Measurements from ENCODE around the gene FLT3. TPM values are rescaled to one million over a fixed set of nuclear protein-coding genes. Genes with fewer than 3 reads are reported as not detected.

Gene FLT3
- polyA plus RNA-seq, 3 donors, result 2.1 to 5.3 (median 3.7) TPM

DNA sequence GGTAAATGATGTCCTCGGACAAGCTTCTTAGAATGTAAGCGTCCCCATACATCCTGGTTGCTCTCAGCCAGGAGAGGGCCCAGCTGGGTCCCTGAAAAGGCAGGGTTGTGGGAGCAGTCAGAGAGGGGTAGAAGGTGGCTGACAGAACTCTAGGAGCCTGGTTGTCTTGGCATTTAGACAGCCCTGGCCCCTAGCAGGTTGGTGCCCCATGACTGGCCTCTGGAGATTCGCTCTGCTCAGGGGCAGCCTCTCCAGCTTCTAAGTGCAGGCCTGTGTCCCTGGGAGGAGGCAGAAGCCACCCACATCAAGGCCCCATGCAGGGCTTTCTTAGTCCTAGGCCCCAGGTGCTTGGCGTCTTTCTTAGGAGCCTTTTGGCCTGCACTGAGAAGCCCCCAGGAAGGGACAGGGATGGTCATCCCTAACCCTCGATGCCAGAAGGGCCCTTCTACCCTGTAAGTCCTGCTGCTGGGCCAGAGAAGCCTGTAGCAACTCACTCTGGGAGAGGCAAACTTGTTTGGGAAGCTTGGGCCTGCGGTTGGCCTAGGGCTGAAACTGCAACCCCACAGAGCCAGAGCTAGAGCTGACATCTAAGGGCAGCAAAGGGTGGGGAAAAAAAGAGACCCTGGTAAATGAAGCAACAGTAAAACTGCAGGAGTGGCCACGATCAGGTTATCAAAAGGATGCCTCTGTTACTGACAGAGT is 128.4 kb downstream of the FLT3 start:
- no peaks in the 10 kb centered on the region for H3K79me2 ChIP-seq (ENCODE audit: insufficient read depth, low read length)
- TF ChIP-seq, protein P1, sequence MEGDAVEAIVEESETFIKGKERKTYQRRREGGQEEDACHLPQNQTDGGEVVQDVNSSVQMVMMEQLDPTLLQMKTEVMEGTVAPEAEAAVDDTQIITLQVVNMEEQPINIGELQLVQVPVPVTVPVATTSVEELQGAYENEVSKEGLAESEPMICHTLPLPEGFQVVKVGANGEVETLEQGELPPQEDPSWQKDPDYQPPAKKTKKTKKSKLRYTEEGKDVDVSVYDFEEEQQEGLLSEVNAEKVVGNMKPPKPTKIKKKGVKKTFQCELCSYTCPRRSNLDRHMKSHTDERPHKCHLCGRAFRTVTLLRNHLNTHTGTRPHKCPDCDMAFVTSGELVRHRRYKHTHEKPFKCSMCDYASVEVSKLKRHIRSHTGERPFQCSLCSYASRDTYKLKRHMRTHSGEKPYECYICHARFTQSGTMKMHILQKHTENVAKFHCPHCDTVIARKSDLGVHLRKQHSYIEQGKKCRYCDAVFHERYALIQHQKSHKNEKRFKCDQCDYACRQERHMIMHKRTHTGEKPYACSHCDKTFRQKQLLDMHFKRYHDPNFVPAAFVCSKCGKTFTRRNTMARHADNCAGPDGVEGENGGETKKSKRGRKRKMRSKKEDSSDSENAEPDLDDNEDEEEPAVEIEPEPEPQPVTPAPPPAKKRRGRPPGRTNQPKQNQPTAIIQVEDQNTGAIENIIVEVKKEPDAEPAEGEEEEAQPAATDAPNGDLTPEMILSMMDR (IDR thresholded peaks at IDR 0.05), result no peak
- H3K36me3 ChIP-seq (replicated peaks in 1 of 2; ENCODE audit: control insufficient read depth in 1 of 2, insufficient read depth in 2 of 2, low read length in 2 of 2), result no peaks in the 10 kb centered on the region
- peak overlapping the region in 1 of 2 donors; percentile 80 for H3K4me3 Mint-ChIP-seq
- H3K9ac ChIP-seq (ENCODE audit: insufficient read depth, low read length, poor library complexity, severe bottlenecking), result no peak overlapping the region
- peaks cover 3 to 12% of the 10 kb centered on the region in 2 donors for H3K4me1 ChIP-seq (ENCODE audit: control insufficient read depth in 1 of 2, insufficient read depth in 2 of 2, low read length in 2 of 2)
- DNase-seq, result no peak
- no peak overlapping the region for H3K4me2 ChIP-seq (replicated peaks; ENCODE audit: extremely low read depth, low read length, poor library complexity, severe bottlenecking)
- peaks cover 0 to 45% of the 10 kb centered on the region in 2 donors for H3K9me3 ChIP-seq (replicated peaks in 1 of 2; ENCODE audit: control insufficient read depth in 1 of 2, insufficient read depth in 1 of 2, low read length in 2 of 2)
- no peak overlapping the region for H3K27ac ChIP-seq (ENCODE audit: low read depth in 1 of 2, low read length in 2 of 2)
- WGBS (ENCODE audit: insufficient coverage), result 74% methylated on average over 7 of the region's 7 CpGs
- H3K9me3 Mint-ChIP-seq, result peaks cover 0 to 24% (median 8%) of the 10 kb centered on the region in 7 donors
- no peak overlapping the region for H3K27ac Mint-ChIP-seq
- H3K4me1 Mint-ChIP-seq, result peaks cover 27% of the 10 kb centered on the region
- H4K20me1 ChIP-seq (ENCODE audit: insufficient read depth, low read length), result no peaks in the 10 kb centered on the region
- peaks cover 0 to 3% of the 10 kb centered on the region in 2 donors for H3K36me3 Mint-ChIP-seq
- H3K27me3 ChIP-seq (ENCODE audit: control insufficient read depth in 2 of 2, insufficient read depth in 2 of 2, low read length in 2 of 2), result peaks cover 96 to 98% of the 10 kb centered on the region in 2 donors
- no peak overlapping the region for H3K4me3 ChIP-seq (replicated peaks in 1 of 3; ENCODE audit: low read depth in 2 of 3, low read length in 3 of 3)
- intact Hi-C loops (cut with micrococcal nuclease), result no loop called here
- H2AFZ ChIP-seq (ENCODE audit: insufficient read depth, low read depth, low read length, poor library complexity, severe bottlenecking), result no peak overlapping the region
- peaks cover 97 to 99% (median 99%) of the 10 kb centered on the region in 3 donors for H3K27me3 Mint-ChIP-seq (ENCODE audit: low read depth in 3 of 3)

DNA sequence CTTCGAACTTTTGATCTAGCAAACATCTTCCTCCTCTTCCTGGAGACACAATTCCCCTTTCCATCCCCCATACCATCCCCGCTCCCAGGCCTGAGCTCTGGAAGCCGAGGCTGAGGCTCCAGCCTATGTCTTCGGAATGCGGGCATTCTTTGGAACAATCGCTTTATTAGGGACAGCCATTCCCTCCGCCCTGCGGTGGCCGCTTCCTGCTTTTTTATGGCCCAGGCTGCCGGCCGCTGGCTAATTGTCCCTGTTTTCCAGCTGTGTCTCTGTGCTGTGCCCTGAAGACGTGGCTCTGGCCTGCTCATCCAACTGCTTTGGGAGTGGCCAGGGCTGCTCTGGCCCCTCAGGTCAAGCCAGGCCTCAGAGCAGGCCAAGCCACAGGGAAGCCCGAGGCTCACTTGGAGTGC is 129.1 kb downstream of the FLT3 start:
- Mint-ChIP-seq H3K27ac (no peak overlapping the region), H3K4me3 (peak overlapping the region in 1 of 2 donors; percentile 80), H3K4me1 (peaks cover 31% of the 10 kb centered on the region), H3K27me3 (ENCODE audit: low read depth in 3 of 3) (peaks cover 97 to 99% (median 99%) of the 10 kb centered on the region in 3 donors), H3K36me3 (peaks cover 0 to 3% of the 10 kb centered on the region in 2 donors), H3K9me3 (peaks cover 0 to 24% (median 8%) of the 10 kb centered on the region in 7 donors)
- H3K4me2 ChIP-seq (replicated peaks; ENCODE audit: extremely low read depth, low read length, poor library complexity, severe bottlenecking), result no peak overlapping the region
- intact Hi-C loops (cut with micrococcal nuclease), result no loop called here
- 29% methylated on average over 12 of the region's 13 CpGs for WGBS (ENCODE audit: insufficient coverage)
- H3K9me3 ChIP-seq (replicated peaks in 1 of 2; ENCODE audit: control insufficient read depth in 1 of 2, insufficient read depth in 1 of 2, low read length in 2 of 2), result peaks cover 0 to 43% of the 10 kb centered on the region in 2 donors
- H4K20me1 ChIP-seq (ENCODE audit: insufficient read depth, low read length), result no peaks in the 10 kb centered on the region
- TF ChIP-seq, protein P1 (IDR thresholded peaks at IDR 0.05), result no peak
- H2AFZ ChIP-seq (ENCODE audit: insufficient read depth, low read depth, low read length, poor library complexity, severe bottlenecking), result no peak overlapping the region
- no peak overlapping the region for H3K4me3 ChIP-seq (replicated peaks in 1 of 3; ENCODE audit: low read depth in 2 of 3, low read length in 3 of 3)
- no peaks in the 10 kb centered on the region for H3K79me2 ChIP-seq (ENCODE audit: insufficient read depth, low read length)
- peaks cover 3 to 12% of the 10 kb centered on the region in 2 donors for H3K4me1 ChIP-seq (ENCODE audit: control insufficient read depth in 1 of 2, insufficient read depth in 2 of 2, low read length in 2 of 2)
- peaks cover 96 to 98% of the 10 kb centered on the region in 2 donors for H3K27me3 ChIP-seq (ENCODE audit: control insufficient read depth in 2 of 2, insufficient read depth in 2 of 2, low read length in 2 of 2)
- no peak overlapping the region for H3K9ac ChIP-seq (ENCODE audit: insufficient read depth, low read length, poor library complexity, severe bottlenecking)
- no peak for DNase-seq
- H3K27ac ChIP-seq (ENCODE audit: low read depth in 1 of 2, low read length in 2 of 2), result no peak overlapping the region
- H3K36me3 ChIP-seq (replicated peaks in 1 of 2; ENCODE audit: control insufficient read depth in 1 of 2, insufficient read depth in 2 of 2, low read length in 2 of 2), result no peaks in the 10 kb centered on the region
